Activated naive CD4-positive, alpha-beta T cell (primary cell): Measurements from ENCODE around the gene XRCC4.
"Not testable (repeated sequence)": the region's sequence is repeated elsewhere in the genome, so short reads cannot be mapped to it uniquely, and the experiment has no call there.

ENCODE experiments used
- DNase-seq, 4 experiments: peaks; one replicate each; lab custom pipeline; 2025; lab: John Stamatoyannopoulos, UW

Gene XRCC4

DNA sequence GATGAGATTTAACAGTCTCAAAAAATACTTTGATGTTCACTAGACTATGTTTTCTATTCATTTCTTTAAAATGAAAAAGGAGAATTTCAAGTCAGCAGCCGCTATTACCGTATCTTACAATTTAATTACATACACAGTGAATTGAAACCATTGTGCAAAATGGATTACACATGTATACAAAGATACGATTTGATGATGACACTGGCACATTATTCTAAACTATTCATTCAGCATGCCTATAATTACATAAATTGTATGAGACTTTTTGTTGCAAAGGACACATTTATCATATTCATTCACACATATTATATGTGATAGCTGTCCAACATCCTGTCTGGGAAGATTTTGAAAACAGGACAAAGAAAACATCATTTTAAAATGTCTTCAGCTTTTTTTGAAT is 275.9 kb downstream of the XRCC4 start:
- DNase-seq: no peak

DNA sequence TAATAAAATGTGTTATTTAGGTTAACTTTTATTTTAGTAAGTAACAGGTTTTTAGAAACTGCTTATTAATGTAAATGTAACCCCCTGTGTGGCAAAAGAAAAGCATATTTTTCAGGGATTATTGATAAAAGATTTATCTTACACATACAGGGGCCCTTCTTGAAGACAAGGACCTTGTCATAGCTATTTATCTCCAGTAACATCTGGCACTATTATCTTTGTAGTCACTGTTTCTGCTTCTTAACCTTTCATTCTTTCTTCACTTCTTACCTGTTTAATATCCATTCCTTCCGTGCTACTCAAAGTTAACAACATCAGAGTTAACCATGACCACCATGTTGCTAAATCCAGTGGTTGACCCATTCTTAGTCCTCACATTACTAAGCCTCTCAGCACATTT is 276.4 kb downstream of the XRCC4 start:
- no peak for DNase-seq

GRCh38 chr5:83354958-83355357 is 277.6 kb downstream of the XRCC4 start:
- no peak for DNase-seq

DNA sequence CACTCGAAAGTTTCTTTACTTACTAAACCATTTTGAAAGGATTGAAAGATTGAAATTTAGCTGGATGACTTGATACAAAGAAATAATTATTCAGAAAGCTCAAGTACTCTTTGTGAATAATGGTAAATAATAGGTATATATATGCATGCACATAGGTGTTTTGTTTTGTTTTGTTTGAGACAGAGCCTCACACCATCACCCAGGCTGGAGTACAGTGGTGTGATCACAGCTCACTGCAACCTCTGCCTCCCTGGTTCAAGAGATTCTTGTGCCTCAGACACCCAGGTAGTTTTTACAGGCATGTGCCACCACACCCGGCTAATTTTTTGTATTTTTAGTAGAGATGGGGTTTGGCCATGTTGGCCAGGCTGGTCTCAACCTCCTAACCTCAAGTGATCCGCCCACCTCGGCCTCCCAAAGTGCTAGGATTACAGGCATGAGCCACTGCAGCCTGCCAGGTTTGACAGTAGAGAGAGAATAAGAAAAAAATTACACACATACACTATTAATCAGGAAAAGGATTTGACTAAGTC is 278.2 kb downstream of the XRCC4 start:
- DNase-seq: not testable (repeated sequence)

- DNase-seq: no peak
Observed at GRCh38 chr5:83357621-83358231, 280.4 kb downstream of the XRCC4 start.

DNA sequence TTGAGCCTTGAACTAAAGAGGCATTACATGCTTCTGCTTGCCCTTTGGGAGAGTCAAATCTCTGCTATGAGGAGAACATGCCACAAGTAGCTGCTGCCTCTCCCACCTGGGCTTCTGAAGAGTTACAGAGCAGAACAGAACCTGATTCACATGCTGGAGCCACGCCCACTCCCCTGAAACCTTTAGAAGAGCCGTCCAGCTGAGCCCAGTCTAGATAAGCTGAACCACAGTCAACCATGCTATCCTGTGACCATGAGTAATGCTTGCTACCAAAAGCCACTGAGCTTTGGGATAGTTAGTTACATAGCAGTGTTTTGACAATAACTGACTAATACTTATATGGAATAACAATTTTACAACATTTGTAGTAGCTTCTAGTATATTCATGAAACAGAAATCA is 283.2 kb downstream of the XRCC4 start:
- DNase-seq: no peak

GRCh38 chr5:83362526-83362925 is 285.2 kb downstream of the XRCC4 start:
- DNase-seq: no peak

DNA sequence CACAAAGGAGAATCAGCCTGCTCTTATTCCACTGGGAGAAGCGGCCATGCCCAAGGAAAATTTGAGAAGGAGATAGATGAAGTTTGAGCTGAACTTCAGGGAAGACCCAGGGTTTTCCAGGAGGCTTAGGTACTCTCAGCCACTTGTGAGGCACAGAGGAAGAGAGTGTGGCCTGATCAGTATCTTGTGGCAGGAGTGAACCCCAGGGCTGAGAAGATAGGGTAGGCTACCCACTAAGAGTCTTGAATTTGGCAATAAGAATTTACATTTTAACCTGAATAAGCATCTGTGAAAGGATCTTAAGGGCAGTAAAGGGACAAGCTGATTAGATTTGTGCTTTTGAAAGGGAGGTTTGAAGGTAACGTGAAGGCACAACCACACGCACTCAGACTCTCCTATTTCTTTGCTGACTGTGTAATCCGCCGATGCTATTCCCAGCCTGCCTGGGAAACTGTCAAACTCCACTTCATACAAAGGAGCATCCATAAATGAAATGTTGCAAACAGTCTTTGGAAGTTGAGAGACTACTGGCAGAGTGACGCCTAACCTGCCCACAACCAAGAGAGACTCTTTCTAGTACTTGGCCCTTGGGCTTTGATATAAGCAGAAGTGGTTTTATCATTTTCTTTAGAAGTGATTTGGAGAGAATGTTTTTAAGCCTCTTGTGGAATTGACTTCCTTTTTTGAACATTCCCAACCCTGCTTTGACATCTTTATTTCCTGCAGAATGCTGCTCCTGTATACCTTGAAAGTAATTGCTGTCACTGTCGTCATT is 286.0 kb downstream of the XRCC4 start:
- DNase-seq: no peak

- DNase-seq: no peak
Observed at GRCh38 chr5:83363886-83364275, 286.5 kb downstream of the XRCC4 start.

DNA sequence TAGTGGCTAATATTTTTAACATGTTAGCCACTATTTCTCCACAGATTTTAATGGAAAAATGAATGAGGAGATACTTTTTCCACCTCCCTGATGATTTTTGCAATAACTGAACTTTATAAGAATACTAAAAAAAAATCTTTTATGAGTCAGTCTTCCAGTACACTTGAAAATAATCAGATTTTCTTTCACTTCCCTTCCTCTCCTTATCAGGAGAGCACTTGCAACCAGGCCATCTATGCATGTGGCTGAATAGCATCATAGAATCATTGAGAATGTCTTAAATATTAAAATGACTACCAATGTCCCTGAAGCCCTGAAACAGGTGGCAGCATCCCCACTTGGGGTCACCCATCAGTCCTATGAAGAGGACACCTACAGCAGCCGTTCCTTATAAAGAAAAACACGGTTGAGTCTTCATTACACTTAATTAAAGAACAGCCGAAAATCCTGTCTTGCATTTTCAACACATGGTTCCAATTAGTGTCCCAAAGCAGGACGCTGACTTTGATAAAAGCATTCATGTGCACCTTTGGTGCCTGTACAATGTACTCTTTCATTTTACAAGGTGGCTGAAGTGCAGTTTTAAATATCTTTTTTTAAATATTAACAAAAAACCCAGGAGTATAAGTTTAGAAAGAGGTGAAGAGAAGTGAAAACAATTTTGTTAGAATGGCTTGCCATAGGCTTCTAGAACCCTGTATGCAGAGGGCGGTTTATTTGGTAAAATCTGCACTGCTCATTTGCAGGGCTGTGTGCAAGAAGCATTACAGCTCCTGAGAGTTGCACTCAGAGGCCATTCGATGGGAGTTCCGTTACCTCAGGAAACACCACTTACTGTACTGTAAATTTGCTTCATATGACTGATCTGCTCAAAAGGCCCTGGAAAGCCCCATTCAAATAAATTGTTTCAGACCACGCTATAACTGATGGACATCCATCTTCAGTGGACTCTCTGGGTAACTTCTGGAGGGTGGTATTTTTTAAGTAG is 287.3 kb downstream of the XRCC4 start:
- DNase-seq: no peak

DNA sequence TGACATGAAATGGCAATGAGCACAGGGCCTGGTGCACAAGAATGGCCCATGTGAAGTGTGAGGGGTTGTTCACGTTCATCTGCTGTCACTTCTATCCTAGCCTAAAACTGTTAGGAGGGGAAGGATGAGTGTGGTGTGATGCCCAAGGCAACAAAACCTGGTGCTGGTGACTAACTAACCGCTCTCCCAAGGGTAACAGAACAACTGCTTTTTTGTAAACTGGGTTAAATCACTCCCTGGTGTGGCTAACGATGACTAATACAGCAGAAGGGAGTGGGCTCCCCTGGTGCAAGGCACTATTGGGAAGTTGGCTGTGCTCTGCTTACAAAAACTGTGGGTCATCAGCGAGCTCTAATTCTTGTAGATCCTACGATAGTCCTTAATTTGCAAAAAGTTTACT is 291.0 kb downstream of the XRCC4 start:
- DNase-seq: no peak

GRCh38 chr5:83368835-83369234 is 291.5 kb downstream of the XRCC4 start:
- DNase-seq: no peak

DNA sequence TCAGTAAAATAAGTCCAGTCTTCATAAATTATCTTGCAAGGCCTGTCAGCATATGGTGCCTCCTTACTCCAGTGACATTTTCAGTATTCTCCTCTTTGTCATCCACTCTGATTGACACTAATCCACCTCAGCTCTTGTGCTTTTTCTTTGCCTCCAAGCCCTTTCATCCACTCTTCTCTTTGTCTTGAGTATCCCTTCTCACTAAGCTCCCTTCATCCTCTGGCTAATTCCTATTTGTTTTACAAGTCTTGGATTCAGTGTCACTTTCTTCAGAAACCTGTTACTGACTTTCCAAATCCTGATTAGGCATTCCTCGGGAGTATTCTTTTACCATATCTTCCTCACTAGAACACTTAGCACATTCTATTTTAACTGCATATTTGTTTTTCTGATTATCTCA is 293.6 kb downstream of the XRCC4 start:
- DNase-seq: no peak

GRCh38 chr5:83371726-83372125 is 294.4 kb downstream of the XRCC4 start:
- DNase-seq: no peak

- no peak for DNase-seq
Observed at GRCh38 chr5:83374547-83374946, 297.2 kb downstream of the XRCC4 start.

DNA sequence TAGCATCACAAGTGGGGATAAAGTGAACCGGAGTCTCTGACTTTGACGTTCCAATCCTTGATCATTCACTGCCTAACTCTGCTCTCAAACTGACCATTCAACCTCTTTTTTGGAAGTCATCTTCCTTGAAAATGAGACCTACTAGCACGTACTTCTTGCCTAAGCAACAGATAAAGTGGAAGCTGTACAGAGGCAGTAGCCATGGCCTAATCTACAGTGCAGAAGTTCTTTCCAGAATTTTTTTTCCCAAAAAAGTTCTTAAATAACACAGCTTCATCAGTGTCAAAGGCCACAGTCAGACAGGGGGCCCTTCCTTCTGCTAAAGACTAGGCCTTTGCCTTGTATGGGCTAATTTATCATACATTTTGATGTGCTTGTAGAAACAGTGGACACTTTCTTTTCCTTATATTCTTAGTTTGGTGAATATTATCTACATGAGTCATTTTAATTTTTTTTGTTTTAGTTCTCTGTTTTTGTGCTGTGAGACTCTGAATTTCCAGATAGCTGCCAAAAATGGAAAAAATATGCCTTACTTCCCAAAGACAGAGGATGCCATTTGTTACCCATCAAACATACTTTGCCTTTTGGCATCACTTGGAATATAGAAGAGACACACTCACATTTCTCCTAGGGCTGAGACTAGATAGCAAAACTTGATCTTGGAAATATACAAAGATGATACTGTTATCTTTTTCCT is 297.9 kb downstream of the XRCC4 start:
- no peak for DNase-seq

DNA sequence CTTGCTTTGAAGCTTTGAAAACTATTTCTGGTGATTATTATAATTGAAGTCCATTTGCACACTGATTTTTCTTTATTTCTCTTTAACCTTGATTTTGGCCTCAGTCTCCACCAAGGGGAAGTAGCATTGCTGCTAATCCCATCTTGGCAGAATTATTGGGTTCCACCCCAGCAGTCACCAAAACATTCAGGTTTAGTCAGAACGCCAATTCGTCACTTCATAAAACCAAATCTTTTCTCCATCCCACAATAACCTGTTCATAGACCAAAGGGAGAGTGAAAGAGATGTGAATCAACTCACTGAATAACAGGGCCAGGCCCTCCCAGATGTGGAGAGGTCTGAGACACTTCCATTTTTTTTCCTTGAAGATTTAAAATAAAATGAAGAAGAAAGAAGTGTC is 299.1 kb downstream of the XRCC4 start:
- no peak for DNase-seq

GRCh38 chr5:83377131-83377865 is 300.0 kb downstream of the XRCC4 start:
- no peak for DNase-seq

DNA sequence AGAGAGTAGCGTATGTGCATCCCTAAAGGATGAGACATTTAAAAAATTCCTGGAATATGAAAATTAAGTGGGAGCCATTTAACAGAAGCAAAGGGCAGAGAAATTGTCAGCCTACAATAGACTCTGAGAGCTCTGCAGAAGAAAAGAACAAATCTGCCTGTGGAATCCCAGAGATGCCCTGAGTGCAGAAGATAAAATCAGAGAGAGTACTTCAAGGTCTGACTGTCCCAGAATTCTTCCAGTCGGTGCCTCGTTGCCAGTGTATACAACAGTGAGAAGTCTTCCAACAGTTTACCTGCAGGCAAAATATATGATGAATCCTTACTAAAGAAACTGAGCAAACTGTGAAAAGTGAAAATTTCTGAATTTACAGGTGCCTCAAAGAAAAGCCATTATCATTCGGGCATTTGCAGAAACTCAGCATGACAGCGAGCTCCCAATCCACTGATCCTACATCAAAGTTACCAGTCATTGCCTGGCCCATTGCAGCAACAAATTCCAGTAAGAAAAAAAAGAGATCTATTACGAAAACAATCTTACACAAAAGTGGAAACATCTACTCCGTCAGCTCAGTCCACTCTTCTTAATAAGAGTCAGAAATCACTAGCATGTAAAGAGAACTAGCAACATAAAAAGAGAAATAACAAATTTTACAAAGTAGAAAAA is 301.4 kb downstream of the XRCC4 start:
- DNase-seq: no peak

DNA sequence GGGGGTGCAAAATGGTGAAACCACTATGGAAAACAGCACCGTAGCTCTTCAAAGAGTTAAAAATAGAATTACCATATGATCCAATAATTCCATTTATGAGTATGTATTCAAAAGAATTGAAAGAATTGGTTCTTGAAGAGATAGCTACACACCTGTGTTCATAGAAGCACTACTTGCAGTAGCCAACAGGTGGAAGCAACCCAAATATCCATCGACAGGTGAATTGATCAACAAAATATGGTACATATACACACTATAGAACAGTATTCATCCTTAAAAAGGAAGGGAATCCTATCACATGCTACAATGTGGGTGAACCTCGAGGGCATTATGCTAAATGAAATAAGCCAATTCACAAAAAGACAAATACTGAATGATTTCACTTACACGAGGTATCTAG is 308.5 kb downstream of the XRCC4 start:
- no peak for DNase-seq

DNA sequence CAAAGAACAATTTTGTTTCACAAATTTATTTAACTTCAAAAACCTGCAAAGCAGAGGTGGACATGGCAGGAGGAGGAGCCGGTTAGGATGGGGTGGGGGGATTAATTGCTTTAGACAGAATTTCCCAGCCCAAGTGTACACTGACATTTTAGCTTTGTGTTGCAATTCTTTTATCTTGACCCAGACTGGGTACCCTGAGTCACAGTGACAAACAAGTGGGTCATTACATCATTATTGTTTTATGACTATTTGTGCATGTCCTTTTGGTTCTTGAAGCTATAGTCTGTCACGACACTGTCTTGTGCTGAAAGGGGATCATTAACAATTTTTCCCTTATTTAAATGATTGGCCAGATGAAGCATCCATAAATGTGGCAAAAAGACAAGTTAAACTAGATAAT is 309.7 kb downstream of the XRCC4 start:
- no peak for DNase-seq
